Astrocyte (in vitro differentiated cells and primary cell): Measurements from ENCODE around the gene DUSP12. TPM values are rescaled to one million over a fixed set of nuclear protein-coding genes. Genes with fewer than 3 reads are reported as not detected.
A peak's percentile ranks its signal among the peaks of the same experiment; 100 is the strongest.

Experiments
- DNase-seq: peaks from one replicate; pipeline ENCODE4 v3.0.0-alpha.2; 2010; ENCODE audit warnings: low read depth
- FAIRE-seq: peaks from 2 replicates; lab custom pipeline; 2011; peaks lifted over from hg19 to GRCh38; lab: Jason Lieb, UNC
- H2AFZ ChIP-seq: 2 replicates; pipeline ENCODE4 v1.6.0; 2012; ENCODE audit warnings: low read depth, low read length, inconsistent platforms
- H3K27ac ChIP-seq: 2 replicates; pipeline ENCODE4 v1.5.1; 2011; ENCODE audit warnings: low read depth, low read length, inconsistent platforms
- H3K27me3 ChIP-seq: 2 replicates; pipeline ENCODE4 v1.6.0; 2011; ENCODE audit warnings: low read length, inconsistent platforms; ENCODE audit not compliant: insufficient read depth
- H3K36me3 ChIP-seq: 2 replicates; pipeline ENCODE4 v1.5.1; 2011; ENCODE audit warnings: low read length, inconsistent platforms; ENCODE audit not compliant: insufficient read depth
- H3K4me1 ChIP-seq: 2 replicates; pipeline ENCODE4 v1.5.1; 2011; ENCODE audit warnings: low read length, inconsistent platforms; ENCODE audit not compliant: insufficient read depth
- H3K4me2 ChIP-seq: 2 replicates; pipeline ENCODE4 v1.6.0; 2012; ENCODE audit warnings: low read length, inconsistent platforms
- H3K4me3 ChIP-seq: 2 replicates; pipeline ENCODE4 v1.5.1; 2011; ENCODE audit warnings: low read depth, mild to moderate bottlenecking, low read length, inconsistent platforms; ENCODE audit not compliant: insufficient read depth
- H3K79me2 ChIP-seq: 2 replicates; pipeline ENCODE4 v1.6.0; 2012; ENCODE audit warnings: mild to moderate bottlenecking, low read length, inconsistent platforms; ENCODE audit not compliant: insufficient read depth
- H3K9ac ChIP-seq: 2 replicates; pipeline ENCODE4 v1.6.0; 2012; ENCODE audit warnings: mild to moderate bottlenecking, low read length, inconsistent platforms
- H3K9me3 ChIP-seq: 2 replicates; pipeline ENCODE4 v1.5.1; 2012; ENCODE audit warnings: low read depth, mild to moderate bottlenecking, low read length, inconsistent platforms; ENCODE audit not compliant: insufficient read depth
- H4K20me1 ChIP-seq: 2 replicates; pipeline ENCODE4 v1.6.0; 2012; ENCODE audit warnings: low read length, inconsistent platforms; ENCODE audit not compliant: insufficient read depth
- H3K27ac Mint-ChIP-seq: one replicate; pipeline ENCODE4 v1.8.0; 2021; ENCODE audit warnings: mild to moderate bottlenecking, mixed read lengths; ENCODE audit not compliant: unreplicated experiment
- H3K27me3 Mint-ChIP-seq: one replicate; pipeline ENCODE4 v1.8.0; 2021; ENCODE audit warnings: low read depth, mixed read lengths; ENCODE audit not compliant: unreplicated experiment
- H3K36me3 Mint-ChIP-seq: one replicate; pipeline ENCODE4 v1.8.0; 2021; ENCODE audit warnings: low read depth, mixed read lengths; ENCODE audit not compliant: unreplicated experiment
- H3K4me1 Mint-ChIP-seq: one replicate; pipeline ENCODE4 v1.8.0; 2021; ENCODE audit warnings: low read depth, mixed read lengths; ENCODE audit not compliant: unreplicated experiment
- H3K4me3 Mint-ChIP-seq: one replicate; pipeline ENCODE4 v1.8.0; 2021; ENCODE audit warnings: mild to moderate bottlenecking, moderate library complexity, mixed read lengths; ENCODE audit not compliant: unreplicated experiment
- H3K9me3 Mint-ChIP-seq: one replicate; pipeline ENCODE4 v1.8.0; 2021; ENCODE audit warnings: mild to moderate bottlenecking, mixed read lengths; ENCODE audit not compliant: unreplicated experiment
- EZH2 ChIP-seq: IDR thresholded peaks from 2 replicates; pipeline ENCODE4 v1.6.1; 2012; ENCODE audit warnings: mild to moderate bottlenecking, low read length, inconsistent platforms; ENCODE audit not compliant: insufficient read depth
- total RNA-seq: library from RNA; stranded (reverse); gene quantifications from 2 replicates; pipeline ENCODE4 v1.2.1, GENCODE V29; 2021
- TF ChIP-seq, protein P1 (sequence below): IDR thresholded peaks from 2 replicates; pipeline ENCODE4 v1.5.1; 2011; ENCODE audit warnings: low read depth, mild to moderate bottlenecking, inconsistent platforms, low read length, moderate library complexity; ENCODE audit not compliant: insufficient read depth

The DUSP12 gene
- total RNA-seq, 1 donor from 2014 or later: 34.7 TPM

- H3K27me3 Mint-ChIP-seq: peaks cover 37% of the 10 kb centered on the region
- TF ChIP-seq EZH2: no peak
- TF ChIP-seq, protein P1, sequence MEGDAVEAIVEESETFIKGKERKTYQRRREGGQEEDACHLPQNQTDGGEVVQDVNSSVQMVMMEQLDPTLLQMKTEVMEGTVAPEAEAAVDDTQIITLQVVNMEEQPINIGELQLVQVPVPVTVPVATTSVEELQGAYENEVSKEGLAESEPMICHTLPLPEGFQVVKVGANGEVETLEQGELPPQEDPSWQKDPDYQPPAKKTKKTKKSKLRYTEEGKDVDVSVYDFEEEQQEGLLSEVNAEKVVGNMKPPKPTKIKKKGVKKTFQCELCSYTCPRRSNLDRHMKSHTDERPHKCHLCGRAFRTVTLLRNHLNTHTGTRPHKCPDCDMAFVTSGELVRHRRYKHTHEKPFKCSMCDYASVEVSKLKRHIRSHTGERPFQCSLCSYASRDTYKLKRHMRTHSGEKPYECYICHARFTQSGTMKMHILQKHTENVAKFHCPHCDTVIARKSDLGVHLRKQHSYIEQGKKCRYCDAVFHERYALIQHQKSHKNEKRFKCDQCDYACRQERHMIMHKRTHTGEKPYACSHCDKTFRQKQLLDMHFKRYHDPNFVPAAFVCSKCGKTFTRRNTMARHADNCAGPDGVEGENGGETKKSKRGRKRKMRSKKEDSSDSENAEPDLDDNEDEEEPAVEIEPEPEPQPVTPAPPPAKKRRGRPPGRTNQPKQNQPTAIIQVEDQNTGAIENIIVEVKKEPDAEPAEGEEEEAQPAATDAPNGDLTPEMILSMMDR: no peak
These were observed 29.2 kb upstream of the DUSP12 start for GRCh38 chr1:161720422-161720821.

DNA sequence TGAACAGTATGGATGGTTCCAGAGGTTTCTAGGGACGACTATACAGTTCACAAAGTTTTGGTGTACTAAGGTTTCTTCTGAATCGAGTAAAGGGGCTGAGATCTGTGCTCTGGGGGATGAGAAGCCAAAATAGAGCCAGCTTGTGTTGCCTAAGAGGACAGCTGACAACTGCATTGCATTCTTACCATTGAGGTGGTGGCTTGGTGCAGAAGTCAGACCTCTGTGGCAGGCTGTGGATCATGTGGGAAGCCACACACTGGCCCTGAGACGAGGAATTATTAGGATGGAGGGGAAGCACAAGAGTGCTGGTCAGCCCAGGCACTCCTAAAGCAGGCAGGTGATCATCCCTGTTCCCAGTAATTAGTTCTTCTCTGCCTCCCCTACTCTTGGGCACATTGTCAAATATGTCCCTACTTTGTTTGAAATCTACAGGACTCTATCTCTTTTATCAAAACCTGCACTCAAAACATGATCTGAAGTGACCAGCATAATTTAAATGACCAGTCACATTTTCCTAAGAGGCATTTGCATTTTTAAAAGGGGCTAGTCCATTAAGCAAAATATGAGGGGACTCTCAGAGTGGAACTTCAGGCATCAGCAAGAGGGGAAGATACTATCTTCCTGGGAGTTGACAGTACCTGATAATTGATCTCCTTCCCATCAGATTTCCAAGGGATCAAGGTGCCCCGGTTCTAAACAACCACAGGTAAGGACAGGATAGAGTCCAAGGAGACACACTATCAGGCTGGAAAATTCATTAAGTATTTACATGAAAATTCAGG, 28.4 kb upstream of the DUSP12 start, which contains the start of gene FCRLB:
FCRLB (plus strand) TSS at position 589 of the 782 bp plus-strand sequence. CDS start 1,129 bp downstream, outside the sequence.
- Histone ChIP-seq H3K4me3 (no peak within 1 kb of the TSS), H2AFZ (no peak within 1 kb of the TSS), H3K9me3 (no peaks in the 10 kb centered on the region), H3K27me3 (no peaks in the 10 kb centered on the region), H4K20me1 (no peaks in the 10 kb centered on the region), H3K36me3 (no peaks in the 10 kb centered on the region), H3K79me2 (no peaks in the 10 kb centered on the region), H3K4me1 (peaks cover 21% of the 10 kb centered on the region), H3K9ac (peak within 1 kb of the TSS; percentile 39), H3K4me2 (peak within 1 kb of the TSS; percentile 65), H3K27ac (peak within 1 kb of the TSS; percentile 62)
- Mint-ChIP-seq H3K27me3 (peaks cover 30% of the 10 kb centered on the region), H3K27ac (peak within 1 kb of the TSS; percentile 42), H3K4me1 (peaks cover 19% of the 10 kb centered on the region), H3K36me3 (no peaks in the 10 kb centered on the region), H3K9me3 (no peaks in the 10 kb centered on the region), H3K4me3 (peak within 1 kb of the TSS; percentile 16)
- no peak for FAIRE-seq
- TF ChIP-seq EZH2: no peak
- TF ChIP-seq, protein P1: no peak
- no peak for DNase-seq

More at GRCh38 chr1:161720422-161720821, 29.2 kb upstream of the DUSP12 start:
- peaks cover under 1% of the 10 kb centered on the region for H3K9me3 Mint-ChIP-seq
- peaks cover 14% of the 10 kb centered on the region for H3K4me1 Mint-ChIP-seq
- H2AFZ ChIP-seq: no peak overlapping the region
- no peak overlapping the region for H3K27ac Mint-ChIP-seq
- DNase-seq: no peak
- H3K4me3 Mint-ChIP-seq: no peak overlapping the region
- H3K4me3 ChIP-seq: no peak overlapping the region
- H3K27ac ChIP-seq: no peak overlapping the region
- no peak for FAIRE-seq
- no peaks in the 10 kb centered on the region for H3K27me3 ChIP-seq
- H3K36me3 Mint-ChIP-seq: no peaks in the 10 kb centered on the region
- no peaks in the 10 kb centered on the region for H4K20me1 ChIP-seq
- no peaks in the 10 kb centered on the region for H3K36me3 ChIP-seq
- peaks cover 17% of the 10 kb centered on the region for H3K4me1 ChIP-seq
- no peaks in the 10 kb centered on the region for H3K79me2 ChIP-seq
- H3K4me2 ChIP-seq: no peak overlapping the region
- no peak overlapping the region for H3K9ac ChIP-seq
- no peaks in the 10 kb centered on the region for H3K9me3 ChIP-seq
